Neural cell (in vitro differentiated cells): ENCODE measurements around the gene SOX13.

Source experiments
- EZH2 ChIP-seq: fragments of 200-600, 300-800 bp; shearing (Covaris generic), sonication (generic); IDR thresholded peaks from 2 replicates; pipeline ENCODE4 v1.6.1; 2014; ENCODE audit warnings: antibody characterized with exemption, low read length, borderline replicate concordance, mild to moderate bottlenecking; ENCODE audit not compliant: insufficient read depth, poor library complexity, severe bottlenecking
- POLR2AphosphoS5 ChIP-seq: IDR thresholded peaks from 2 replicates; pipeline ENCODE4 v1.6.1; 2012
- RAD21 ChIP-seq: fragments of 450-650 bp; conservative IDR thresholded peaks from 2 replicates; pipeline ENCODE4 v1.6.1; 2014; ENCODE audit warnings: antibody characterized with exemption, mild to moderate bottlenecking, moderate library complexity
- REST ChIP-seq: IDR thresholded peaks from 2 replicates; pipeline ENCODE4 v1.6.1; 2012; ENCODE audit warnings: borderline replicate concordance
- TF ChIP-seq, protein P1 (sequence below): fragments of 450-650 bp; IDR thresholded peaks from 2 replicates; pipeline ENCODE4 v1.5.1; 2014; ENCODE audit warnings: antibody characterized with exemption, mild to moderate bottlenecking, moderate library complexity; ENCODE audit not compliant: poor library complexity, severe bottlenecking

DNA sequence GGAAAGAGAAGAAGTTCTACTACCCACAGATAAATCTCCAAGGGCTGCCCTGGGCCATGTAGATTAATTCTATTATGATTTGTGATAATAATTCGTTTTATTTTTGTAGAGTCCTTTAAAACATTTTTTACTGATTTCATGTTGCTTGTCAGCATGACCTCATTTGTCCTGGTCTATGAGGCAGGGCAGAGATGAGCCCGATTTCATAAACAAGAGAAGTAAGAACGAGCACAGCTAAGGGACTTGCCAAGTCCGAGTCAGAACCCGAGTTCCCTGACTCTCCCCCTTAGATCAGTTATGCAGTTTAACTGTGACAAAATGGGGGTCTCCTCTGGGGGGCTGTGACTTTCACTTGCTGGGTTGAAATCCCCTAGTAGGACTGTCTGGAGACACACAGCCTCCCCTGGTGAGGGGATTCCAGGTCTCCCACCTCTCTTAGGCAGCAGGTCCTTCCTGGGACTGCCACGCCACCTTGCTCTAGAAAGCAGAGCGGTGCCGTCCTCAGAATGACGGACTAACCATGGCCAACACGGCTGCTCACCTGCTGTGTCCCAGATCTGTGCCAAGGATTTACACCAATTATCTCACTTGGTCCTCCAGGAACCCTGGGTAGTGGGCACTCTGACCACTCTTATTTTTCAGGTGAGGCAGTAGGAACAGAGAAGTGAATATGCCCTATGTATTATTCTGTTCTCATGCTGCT, 31.0 kb upstream of the SOX13 start:
- TF ChIP-seq EZH2: no peak
- TF ChIP-seq RAD21: no peak
- no peak for TF ChIP-seq POLR2AphosphoS5
- TF ChIP-seq REST: no peak
- TF ChIP-seq, protein P1, sequence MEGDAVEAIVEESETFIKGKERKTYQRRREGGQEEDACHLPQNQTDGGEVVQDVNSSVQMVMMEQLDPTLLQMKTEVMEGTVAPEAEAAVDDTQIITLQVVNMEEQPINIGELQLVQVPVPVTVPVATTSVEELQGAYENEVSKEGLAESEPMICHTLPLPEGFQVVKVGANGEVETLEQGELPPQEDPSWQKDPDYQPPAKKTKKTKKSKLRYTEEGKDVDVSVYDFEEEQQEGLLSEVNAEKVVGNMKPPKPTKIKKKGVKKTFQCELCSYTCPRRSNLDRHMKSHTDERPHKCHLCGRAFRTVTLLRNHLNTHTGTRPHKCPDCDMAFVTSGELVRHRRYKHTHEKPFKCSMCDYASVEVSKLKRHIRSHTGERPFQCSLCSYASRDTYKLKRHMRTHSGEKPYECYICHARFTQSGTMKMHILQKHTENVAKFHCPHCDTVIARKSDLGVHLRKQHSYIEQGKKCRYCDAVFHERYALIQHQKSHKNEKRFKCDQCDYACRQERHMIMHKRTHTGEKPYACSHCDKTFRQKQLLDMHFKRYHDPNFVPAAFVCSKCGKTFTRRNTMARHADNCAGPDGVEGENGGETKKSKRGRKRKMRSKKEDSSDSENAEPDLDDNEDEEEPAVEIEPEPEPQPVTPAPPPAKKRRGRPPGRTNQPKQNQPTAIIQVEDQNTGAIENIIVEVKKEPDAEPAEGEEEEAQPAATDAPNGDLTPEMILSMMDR: no peak
